Suppressor macrophage (primary cell): ENCODE measurements around the gene PRKCE.

ENCODE experiments used
- DNase-seq, 4 experiments: peaks; one replicate each; pipeline ENCODE4 v3.0.0-alpha.2; 2020 to 2022

PRKCE gene

GRCh38 chr2:45894211-45894610 lies 242.7 kb downstream of the PRKCE start:
- no peak for DNase-seq

DNA sequence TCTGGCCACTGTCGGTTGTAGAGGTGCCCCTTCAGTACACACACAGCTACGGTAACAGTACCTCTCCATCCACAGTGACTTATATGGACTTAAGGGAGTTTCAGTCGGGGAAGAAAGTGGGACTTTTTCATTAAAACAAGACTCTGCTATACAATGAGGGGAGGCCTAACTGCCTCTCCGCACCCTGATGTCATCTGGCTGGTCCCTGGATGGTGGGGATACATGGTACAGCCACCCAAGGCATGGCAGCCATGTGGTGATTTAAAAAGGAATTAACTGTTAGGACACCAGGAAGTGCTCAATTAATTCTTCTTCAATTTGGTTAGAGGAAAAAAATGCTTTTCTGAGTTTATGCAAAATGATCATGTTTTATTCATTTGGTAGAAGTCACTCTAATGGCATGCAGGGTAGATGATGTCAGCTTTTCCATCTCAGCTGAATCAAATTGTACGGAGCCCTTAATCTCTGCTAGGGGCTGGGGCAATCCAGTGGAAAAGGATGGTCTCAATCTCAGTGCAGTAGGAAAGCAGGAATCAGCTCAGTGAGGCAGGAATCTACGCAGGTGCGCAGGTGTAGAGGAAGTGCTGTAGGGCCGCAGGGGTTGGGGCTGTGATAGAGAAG lies 243.9 kb downstream of the PRKCE start:
- no peak for DNase-seq

GRCh38 chr2:45896311-45896710 lies 244.8 kb downstream of the PRKCE start:
- DNase-seq = peak; percentile 28 to 79 (median 63)

- peak; percentile 80 to 89 (median 86) for DNase-seq
These were observed 246.4 kb downstream of the PRKCE start for GRCh38 chr2:45897842-45898241.

- peak in 1 of 4 experiments; percentile 29 for DNase-seq
These were observed 247.3 kb downstream of the PRKCE start for GRCh38 chr2:45898819-45899218.

- DNase-seq = no peak
These were observed 248.5 kb downstream of the PRKCE start for GRCh38 chr2:45899926-45900325.

DNA sequence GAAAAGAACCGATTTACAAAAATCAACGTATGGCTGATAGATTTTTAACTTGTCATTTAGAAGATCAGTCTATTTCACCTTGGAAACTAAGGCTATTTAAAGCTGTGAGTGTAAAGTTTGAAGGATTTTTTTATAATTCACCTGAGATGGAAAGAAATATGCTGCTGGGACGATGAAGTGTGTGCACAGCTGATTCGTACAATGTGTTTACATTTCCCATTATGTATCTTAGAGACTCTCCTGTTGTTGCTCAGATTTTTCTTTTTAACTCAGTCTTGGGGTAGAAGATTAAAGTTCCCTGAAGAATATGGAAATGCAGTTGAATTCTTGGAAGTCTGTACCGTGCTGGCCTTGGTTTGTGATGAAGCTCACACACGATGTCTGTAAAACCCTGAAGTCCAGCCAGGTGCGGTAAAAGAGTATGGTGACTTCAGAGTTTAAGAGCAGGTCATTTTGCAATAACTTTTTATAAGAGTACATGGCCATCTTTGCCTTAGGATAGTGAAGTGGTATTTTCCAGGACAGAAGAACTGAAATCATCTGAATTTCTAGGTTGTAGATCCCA lies 250.1 kb downstream of the PRKCE start:
- DNase-seq = no peak

DNA sequence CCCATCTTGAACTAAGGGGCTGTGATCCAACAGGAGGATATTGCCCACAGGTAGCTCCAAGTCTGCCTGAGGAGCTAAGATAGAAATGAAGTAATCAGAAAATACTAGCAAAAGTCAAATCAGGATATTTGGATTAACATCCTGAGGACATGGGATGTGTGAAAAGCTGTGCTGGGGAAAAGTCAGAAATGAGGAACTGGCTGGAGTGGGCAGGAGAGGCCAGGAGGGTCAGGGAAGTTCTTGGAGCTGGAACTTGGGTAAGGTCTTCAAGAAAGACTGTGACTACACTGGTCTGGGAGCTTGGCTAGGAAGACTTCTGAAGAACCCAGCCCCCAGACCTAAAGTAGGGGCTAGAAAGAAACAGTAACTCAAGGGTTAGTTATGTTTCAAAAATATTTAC lies 250.9 kb downstream of the PRKCE start:
- DNase-seq = peak; percentile 19 to 60 (median 51)

DNA sequence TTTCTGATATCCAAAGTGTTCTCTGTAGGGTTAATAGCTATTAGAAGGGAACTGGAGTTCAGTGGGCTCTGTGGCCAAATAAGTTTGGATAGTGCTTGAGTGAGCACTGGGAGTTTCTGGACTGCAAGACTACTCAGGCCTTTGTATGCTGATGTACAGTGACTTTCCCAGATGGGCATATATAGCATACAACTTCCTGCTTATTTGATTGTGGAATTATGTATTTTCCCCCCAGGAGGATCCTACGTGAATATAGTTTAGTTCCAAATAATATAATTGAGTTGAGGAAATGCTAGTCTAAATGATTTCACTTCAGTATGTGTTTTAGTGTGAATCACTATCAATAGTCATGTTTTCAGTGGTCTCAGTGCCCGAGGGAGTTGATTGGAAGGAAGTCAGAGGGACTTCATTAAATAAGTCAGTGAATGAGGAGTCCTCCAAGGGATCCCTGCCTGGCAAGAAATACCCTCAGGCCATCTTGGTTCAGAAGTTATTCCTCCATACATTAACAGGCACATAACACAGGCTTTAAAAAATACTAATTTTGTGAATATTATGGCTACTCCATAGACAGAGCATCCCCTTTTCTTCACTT lies 251.4 kb downstream of the PRKCE start:
- no peak for DNase-seq

DNA sequence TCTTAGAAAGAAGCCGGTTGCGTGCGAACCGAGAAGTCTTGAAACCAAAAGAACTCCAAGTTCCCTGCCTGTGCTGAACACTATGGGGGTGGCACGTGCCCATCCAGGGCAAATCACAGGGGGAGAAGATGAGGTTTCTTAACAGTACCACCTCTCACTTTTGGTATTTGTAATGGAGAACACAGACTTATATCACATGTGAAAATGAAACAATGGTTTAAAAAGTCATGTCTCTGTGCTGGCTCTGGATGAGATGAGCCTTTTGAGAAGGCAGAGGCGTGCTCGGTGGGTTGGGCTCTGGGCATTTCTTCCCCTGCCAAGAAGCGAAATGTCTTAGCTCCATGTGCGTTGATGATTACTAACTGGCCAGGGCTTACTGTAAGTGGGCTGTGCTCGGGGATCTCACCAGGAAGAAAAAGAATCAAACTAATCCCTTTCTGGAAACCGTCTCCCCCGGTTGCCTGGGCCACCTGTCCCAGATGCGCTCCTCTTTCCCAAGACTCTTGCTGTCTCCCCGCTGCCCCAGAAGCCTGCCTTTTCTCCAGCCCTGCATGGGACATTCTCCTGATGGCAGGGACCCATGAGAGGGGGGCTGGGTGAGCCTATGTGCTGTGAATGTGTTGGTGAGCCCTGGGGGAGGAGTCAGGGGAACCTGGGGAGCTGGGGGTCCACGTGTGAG lies 252.9 kb downstream of the PRKCE start:
- DNase-seq = no peak

DNA sequence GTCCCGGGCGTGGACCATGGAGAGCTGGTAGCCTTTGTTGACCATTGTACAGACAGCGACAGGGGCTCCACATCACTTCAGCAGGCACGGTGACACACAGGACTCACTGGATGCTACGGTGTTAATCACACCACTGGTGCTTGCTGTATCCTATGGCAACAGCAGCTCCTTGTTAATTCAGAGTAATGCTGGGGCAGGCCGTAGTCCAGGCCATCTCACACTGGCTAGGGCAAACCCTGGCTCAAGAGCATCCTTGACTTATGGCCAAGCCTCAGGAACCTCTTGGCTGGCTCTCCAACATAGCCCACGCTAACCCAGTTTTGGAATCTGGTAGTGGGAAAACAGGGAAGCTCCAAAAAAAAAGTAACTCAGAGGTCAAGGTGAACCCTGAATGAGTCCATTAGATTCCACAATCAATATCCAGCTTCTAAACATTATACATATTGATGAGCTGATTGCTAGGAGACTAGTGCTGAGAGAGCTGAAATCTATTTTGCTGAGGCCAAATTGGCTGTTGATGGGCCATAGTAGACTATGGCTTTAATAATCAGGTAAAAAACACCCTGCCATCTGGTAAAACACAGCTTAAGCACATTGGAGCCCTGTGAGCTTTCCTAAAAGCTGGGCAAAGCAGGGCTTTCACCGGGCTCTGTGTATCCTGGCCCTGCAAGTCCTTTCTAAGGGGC lies 253.6 kb downstream of the PRKCE start:
- DNase-seq = no peak

DNA sequence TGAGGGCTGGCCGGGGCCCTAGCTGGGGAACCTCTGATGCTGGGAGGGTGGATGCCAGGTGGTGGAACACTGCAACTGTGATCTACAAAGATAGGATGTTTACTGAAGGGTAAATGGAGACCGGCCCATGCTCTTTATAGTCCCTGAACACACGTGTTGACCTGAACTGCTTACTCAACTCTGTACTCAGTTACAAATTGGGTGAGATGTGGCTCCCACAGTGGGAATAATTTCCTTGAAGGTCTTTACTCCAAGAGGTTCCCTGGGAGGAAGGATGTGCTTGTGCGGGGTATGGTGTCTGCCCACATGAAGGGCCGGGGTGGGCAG lies 254.1 kb downstream of the PRKCE start:
- DNase-seq = no peak

GRCh38 chr2:45907592-45907991 lies 256.1 kb downstream of the PRKCE start:
- no peak for DNase-seq

DNA sequence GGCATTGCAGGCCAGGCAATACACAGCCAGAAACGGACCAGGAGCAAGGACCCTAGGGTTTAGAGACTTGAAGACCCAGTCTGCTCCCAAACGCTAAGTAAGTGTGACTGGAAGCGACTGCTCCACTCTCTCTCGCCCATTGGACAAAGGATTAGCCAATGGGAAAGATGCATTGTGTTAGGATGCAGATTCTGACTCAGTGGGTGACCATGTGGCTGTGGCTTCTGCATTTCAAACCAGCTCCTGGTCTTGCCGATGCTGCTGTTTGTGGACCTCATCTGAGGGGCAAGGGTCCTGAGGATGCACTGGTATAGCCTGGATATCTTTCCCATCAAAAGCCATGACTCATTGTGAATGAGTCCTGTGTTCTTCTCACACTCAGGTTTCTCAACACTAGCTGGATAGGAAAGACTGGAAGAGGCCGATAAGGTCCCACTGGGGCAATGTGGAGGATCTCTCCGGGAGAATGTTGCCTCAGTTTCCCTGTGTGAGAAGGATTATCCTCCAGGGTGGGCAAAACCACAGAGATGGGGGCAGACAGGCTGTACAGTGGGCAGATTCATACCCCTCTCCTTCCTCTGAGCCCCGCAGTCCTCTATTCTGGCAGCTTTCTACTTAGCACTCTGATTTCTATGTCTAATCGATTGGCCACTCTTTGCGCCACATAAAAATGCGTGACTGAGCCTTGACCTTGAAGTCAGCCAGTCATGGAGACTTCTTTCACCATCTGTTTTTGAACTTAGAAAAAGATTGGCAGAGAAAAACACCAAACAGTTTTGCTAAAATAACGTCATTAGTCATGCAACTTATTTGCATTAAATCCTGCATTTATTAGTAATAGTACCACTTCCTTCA lies 257.1 kb downstream of the PRKCE start:
- no peak for DNase-seq

DNA sequence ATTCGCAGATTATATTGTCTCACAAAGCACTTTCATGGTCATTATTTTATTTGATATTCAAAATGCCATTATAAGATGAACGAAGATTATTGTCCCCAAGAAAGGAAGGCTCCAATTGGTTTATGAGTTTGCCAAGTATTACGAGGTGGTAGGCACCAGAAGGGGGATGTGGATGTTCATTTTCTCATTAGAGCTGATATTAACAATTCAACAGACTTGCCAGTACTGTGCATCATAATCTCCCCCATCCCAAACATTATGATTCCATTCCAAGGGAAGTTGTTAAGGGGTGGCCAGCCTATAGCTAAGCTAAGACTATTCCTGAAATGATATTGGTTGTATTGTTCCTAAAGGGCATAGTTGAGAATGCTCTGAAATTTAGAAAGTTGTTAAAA lies 257.7 kb downstream of the PRKCE start:
- DNase-seq = no peak

- DNase-seq = peak; percentile 36 to 70 (median 60)
These were observed 258.3 kb downstream of the PRKCE start for GRCh38 chr2:45909677-45910191.

- DNase-seq = no peak
These were observed 259.1 kb downstream of the PRKCE start for GRCh38 chr2:45910473-45911060.

GRCh38 chr2:45911538-45911937 lies 260.1 kb downstream of the PRKCE start:
- no peak for DNase-seq

DNA sequence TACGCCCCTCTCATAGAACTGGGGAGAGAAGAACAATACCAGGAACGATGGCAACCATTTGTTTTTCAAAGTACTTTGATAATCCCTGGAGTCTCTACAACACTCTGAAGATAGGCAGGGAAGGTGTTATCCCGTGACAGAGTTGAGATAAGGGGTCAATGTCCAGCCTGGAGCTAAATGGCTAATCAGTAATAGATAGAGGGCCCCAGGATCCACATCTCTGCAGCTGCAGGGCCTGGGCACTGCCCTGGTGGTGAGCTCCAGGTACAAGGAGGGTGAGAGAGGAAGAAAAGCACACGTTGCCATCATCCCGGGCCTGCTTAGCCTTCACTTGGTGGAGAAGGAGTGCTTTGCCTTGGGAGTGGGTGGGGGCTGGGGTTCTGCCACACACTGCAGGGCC lies 260.6 kb downstream of the PRKCE start:
- DNase-seq = no peak

- no peak for DNase-seq
These were observed 262.1 kb downstream of the PRKCE start for GRCh38 chr2:45913539-45913938.

GRCh38 chr2:45915523-45915922 lies 264.0 kb downstream of the PRKCE start:
- DNase-seq = no peak
